Motor neuron (in vitro differentiated cells): ENCODE data around the gene OR10A7. TPM values are rescaled to one million over a fixed set of nuclear protein-coding genes. Genes with fewer than 3 reads are reported as not detected.

Experiments
- ATAC-seq, 8 experiments: fragments of 200-7000 bp; cut with Tn5 transposase; replicated peaks in 6 of 8; 2 replicates each; pipeline ENCODE4 v1.8.0; 2021; ENCODE audit warnings: mild to moderate bottlenecking in 8 of 8, moderate library complexity in 8 of 8
- H3K27ac ChIP-seq, 2 donors: fragments of 250-450 bp; sonication (Bioruptor Pico); 2 replicates each; pipeline ENCODE4 v1.9.0; 2021; ENCODE audit warnings: antibody characterized with exemption in 2 of 2, mild to moderate bottlenecking in 2 of 2, moderate library complexity in 1 of 2
- H3K4me1 ChIP-seq, 2 donors: fragments of 250-450 bp; sonication (Bioruptor Pico); replicated peaks in 1 of 2; 2 replicates each; pipeline ENCODE4 v1.6.1; 2021; ENCODE audit warnings: antibody characterized with exemption in 2 of 2, mild to moderate bottlenecking in 2 of 2, moderate library complexity in 1 of 2
- H3K4me3 ChIP-seq, 5 donors: fragments of 250-450 bp; sonication (Bioruptor Pico); 2 replicates each; pipeline ENCODE4 v1.9.0; 2021; ENCODE audit warnings: antibody characterized with exemption in 5 of 5, mild to moderate bottlenecking in 5 of 5, moderate library complexity in 4 of 5
- WGBS, 10 experiments: fragments of 450-650 bp; shearing (Covaris generic); methylation state at CpG; one replicate each; pipeline ENCODE4 v1.0.0; 2022; 5-methylcytosine and 5-hydroxymethylcytosine counted together
- in situ Hi-C, 9 experiments: fragments of 400-800 bp; cut with MboI; loops; one replicate each; pipeline ENCODE4 v1.15.0; 2021; ENCODE audit warnings: low sequenced_read_pairs in 9 of 9, low pct_unique_long_range_greater_than_20kb in 2 of 9; ENCODE audit not compliant: unreplicated experiment in 9 of 9
- total RNA-seq, 8 experiments: library from RNA; unstranded; fragments of 300-600 nt; gene quantifications; 2 replicates each; pipeline versions ENCODE4 v1.2.3 to v1.2.4, GENCODE V29; 2022

Gene OR10A7
- total RNA-seq, 8 experiments from 2014 or later = 0.21 TPM; not detected in 7

DNA sequence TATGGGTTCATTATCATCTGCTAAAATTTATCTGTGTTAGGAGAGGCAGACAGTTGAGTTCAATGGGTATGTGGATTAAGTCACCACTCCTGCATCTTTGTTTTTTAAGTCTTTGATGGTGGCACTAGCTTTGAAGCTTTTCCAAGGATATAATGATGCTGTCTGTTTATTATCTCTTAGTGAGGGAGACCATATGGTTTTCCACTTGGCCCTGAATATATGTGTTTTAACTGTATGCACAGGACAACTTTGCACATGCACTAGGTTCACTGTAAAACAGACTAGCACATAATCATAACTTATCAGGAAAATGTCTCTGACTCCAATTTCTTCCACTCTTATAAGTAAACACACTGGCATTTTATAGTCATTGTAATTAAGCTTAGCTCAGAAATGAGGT, 32.5 kb downstream of the OR10A7 start:
- no peak overlapping the region for H3K27ac ChIP-seq
- no peak overlapping the region for H3K4me3 ChIP-seq
- in situ Hi-C loops = no loop called here
- no peaks in the 10 kb centered on the region for H3K4me1 ChIP-seq
- no peak for ATAC-seq

- ATAC-seq = no peak
- Histone ChIP-seq H3K4me3 (no peak overlapping the region), H3K27ac (no peak overlapping the region), H3K4me1 (no peaks in the 10 kb centered on the region)
- WGBS, 10 experiments = 0 to 100% (median 83%) methylated on average over 1 to 4 of the region's 4 CpGs; no CpG with 5 or more reads in 1 of the 10 experiments
- in situ Hi-C loops = no loop called here
Observed at GRCh38 chr12:55256831-55257230, 36.0 kb downstream of the OR10A7 start.

DNA sequence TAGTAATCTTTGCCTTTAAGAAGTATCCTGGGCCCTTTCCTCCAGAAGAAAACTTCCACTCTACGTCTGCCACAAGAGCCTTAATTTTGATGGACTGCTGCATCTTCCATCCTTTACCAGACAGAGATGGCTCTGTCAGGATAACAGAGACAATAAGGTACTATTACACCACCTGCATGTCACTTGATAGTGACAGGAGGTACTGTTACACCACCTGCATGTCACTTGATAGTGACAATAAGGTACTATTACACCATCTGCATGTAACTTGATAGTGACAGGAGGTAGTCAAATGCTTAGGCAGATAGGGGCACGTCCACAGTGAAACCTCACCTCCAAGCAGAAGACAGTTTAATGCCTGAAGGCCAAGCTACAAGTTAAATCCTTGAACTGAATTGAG, 37.5 kb downstream of the OR10A7 start:
- in situ Hi-C loops = no loop called here
- 0 to 100% (median 80%) methylated on average over 1 to 2 of the region's 2 CpGs; no CpG with 5 or more reads in 3 of the 10 experiments for WGBS, 10 experiments
- no peak for ATAC-seq

More for the DNA sequence above, 37.5 kb downstream of the OR10A7 start:
- no peak overlapping the region for H3K27ac ChIP-seq
- H3K4me1 ChIP-seq = no peaks in the 10 kb centered on the region
- no peak overlapping the region for H3K4me3 ChIP-seq

Other genes starting within 250 kb of the OR10A7 start
- under 1 TPM in 6 of 8 experiments, not detected in 2; 0.09 to 0.52 (median 0.16) TPM for gene TESPA1, start 236.3 kb upstream of the OR10A7 start, total RNA-seq
- 100 to 1,000 TPM in 1 of 8 experiments, 10 to 100 TPM in 2, 1 to 10 TPM in 1, under 1 TPM in 3, not detected in 1; 0.10 to 101 (median 6.9) TPM for gene NEUROD4, start 201.1 kb upstream of the OR10A7 start, total RNA-seq
- gene OR9K2, start 94.6 kb upstream of the OR10A7 start, total RNA-seq = under 1 TPM in 5 of 8 experiments, not detected in 3; 0.20 to 0.38 (median 0.24) TPM
- gene OR6C74, start 23.6 kb downstream of the OR10A7 start, total RNA-seq = not detected
- under 1 TPM in 1 of 8 experiments, not detected in 7; 0.24 TPM for gene OR6C6, start 75.5 kb downstream of the OR10A7 start, total RNA-seq
- gene OR6C1, start 93.3 kb downstream of the OR10A7 start, total RNA-seq = under 1 TPM in 2 of 8 experiments, not detected in 6; 0.09 to 0.28 TPM
- under 1 TPM in 2 of 8 experiments, not detected in 6; 0.46 to 0.52 TPM for gene OR6C3, start 109.7 kb downstream of the OR10A7 start, total RNA-seq
- gene OR6C75, start 141.9 kb downstream of the OR10A7 start, total RNA-seq = under 1 TPM in 5 of 8 experiments, not detected in 3; 0.05 to 0.49 (median 0.21) TPM
- gene OR6C65, start 179.5 kb downstream of the OR10A7 start, total RNA-seq = not detected
- gene OR6C76, start 205.2 kb downstream of the OR10A7 start, total RNA-seq = under 1 TPM in 1 of 8 experiments, not detected in 7; 0.33 TPM
- under 1 TPM in 2 of 8 experiments, not detected in 6; 0.20 to 0.38 TPM for gene OR6C2, start 223.1 kb downstream of the OR10A7 start, total RNA-seq
- gene OR6C70, start 249.1 kb downstream of the OR10A7 start, total RNA-seq = under 1 TPM in 1 of 8 experiments, not detected in 7; 0.33 TPM